AG04450 (cell line): ENCODE measurements around the gene CABP7. TPM values are rescaled to one million over a fixed set of nuclear protein-coding genes. Genes with fewer than 3 reads are reported as not detected.

Experiments
- CTCF ChIA-PET: fragments of 300-600, 350-600 bp; formaldehyde crosslinking; extraction: SDS; loops from one replicate; lab custom pipeline; 2022; ENCODE audit warnings: antibody characterized with exemption, inconsistent platforms; lab: Charles Lee
- POLR2A ChIA-PET: fragments of 350-600 bp; formaldehyde crosslinking; extraction: SDS; loops from one replicate; lab custom pipeline; 2021; ENCODE audit warnings: antibody characterized with exemption, inconsistent platforms; lab: Yijun Ruan, JAX
- DNase-seq: peaks from one replicate; pipeline ENCODE4 v3.0.0-alpha.2; 2011; ENCODE audit warnings: low read depth, low spot score
- H3K27ac ChIP-seq: one replicate; pipeline ENCODE4 v1.5.1; 2012; ENCODE audit warnings: low read depth, low read length, control low read depth
- H3K27me3 ChIP-seq: one replicate; pipeline ENCODE4 v1.6.0; 2012; ENCODE audit warnings: low read length; ENCODE audit not compliant: control insufficient read depth, insufficient read depth
- H3K4me3 ChIP-seq: 2 replicates; pipeline ENCODE4 v1.5.1; 2011; ENCODE audit warnings: mild to moderate bottlenecking, low read depth, low read length, control low read depth
- H3K9me3 ChIP-seq: 2 replicates; pipeline ENCODE4 v1.5.1; 2012; ENCODE audit warnings: low read length; ENCODE audit not compliant: control insufficient read depth, insufficient read depth
- polyA minus RNA-seq: library from RNA; depleted of rRNA, polyadenylated mRNA; stranded (reverse); fragments of >200 nt; gene quantifications from 2 replicates; pipeline ENCODE4 v1.2.3, GENCODE V29; 2011; rRNA and poly(A)+ RNA removed
- polyA plus RNA-seq: library from polyadenylated mRNA; depleted of rRNA; stranded (reverse); fragments of >200 nt; gene quantifications from 2 replicates; pipeline ENCODE4 v1.2.3, GENCODE V29; 2011; rRNA removed
- TF ChIP-seq, protein P1 (sequence below): IDR thresholded peaks from 2 replicates; pipeline ENCODE4 v1.5.1; 2011; ENCODE audit warnings: low read depth, low read length, control low read depth, inconsistent platforms

The CABP7 gene
- polyA plus RNA-seq (0.04 TPM in 1 of 2 replicates, not detected in the other), polyA minus RNA-seq (not detected in 2 replicates)

DNA sequence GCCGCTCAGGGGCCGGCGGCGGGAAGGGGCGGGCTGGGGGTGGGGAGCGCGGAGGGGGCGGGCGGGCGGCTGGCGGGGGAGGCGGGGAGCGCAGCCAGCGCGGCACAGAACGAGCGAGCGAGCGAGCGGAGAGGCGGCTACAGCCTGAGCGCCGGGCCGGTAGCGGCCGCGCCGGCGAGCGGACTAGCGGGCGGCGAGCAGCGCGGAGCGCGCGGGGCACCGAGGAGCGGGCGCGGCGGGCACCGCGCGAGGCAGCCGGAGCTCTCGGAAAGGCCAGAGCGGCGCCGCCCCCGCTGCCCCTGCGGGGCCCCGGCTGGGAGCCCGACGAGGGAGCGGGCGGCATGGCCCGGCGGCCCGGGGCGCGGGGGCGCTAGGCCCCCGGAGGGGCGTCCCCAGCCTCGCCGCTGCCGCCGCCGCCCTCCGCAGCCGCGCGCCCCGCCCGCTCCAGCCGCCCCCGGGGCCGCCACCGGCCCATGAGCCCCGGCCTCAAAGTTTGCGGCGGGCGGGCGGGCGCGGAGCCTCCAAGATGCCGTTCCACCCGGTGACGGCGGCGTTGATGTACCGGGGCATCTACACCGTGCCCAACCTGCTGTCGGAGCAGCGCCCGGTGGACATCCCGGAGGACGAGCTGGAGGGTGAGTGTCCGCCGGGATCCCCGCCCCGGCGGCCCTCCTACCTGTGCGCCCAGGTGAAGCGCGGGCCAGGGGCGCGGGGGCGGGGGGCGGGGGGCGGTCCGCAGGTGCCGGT, at the start of gene CABP7:
Gene CABP7 (plus strand): TSS at position 105 of the 747 bp plus-strand sequence. CDS start 422 bp downstream, at position 527.
- Histone ChIP-seq H3K9me3 (no peaks in the 10 kb centered on the region; the same call in 1 of the 2 replicates), H3K4me3 (no peak within 1 kb of the TSS), H3K27ac (no peak within 1 kb of the TSS), H3K27me3 (peaks cover 50% of the 10 kb centered on the region)
- DNase-seq = no peak
- POLR2A ChIA-PET = no interaction called here
- CTCF ChIA-PET = no interaction called here
- TF ChIP-seq, protein P1, sequence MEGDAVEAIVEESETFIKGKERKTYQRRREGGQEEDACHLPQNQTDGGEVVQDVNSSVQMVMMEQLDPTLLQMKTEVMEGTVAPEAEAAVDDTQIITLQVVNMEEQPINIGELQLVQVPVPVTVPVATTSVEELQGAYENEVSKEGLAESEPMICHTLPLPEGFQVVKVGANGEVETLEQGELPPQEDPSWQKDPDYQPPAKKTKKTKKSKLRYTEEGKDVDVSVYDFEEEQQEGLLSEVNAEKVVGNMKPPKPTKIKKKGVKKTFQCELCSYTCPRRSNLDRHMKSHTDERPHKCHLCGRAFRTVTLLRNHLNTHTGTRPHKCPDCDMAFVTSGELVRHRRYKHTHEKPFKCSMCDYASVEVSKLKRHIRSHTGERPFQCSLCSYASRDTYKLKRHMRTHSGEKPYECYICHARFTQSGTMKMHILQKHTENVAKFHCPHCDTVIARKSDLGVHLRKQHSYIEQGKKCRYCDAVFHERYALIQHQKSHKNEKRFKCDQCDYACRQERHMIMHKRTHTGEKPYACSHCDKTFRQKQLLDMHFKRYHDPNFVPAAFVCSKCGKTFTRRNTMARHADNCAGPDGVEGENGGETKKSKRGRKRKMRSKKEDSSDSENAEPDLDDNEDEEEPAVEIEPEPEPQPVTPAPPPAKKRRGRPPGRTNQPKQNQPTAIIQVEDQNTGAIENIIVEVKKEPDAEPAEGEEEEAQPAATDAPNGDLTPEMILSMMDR = no peak

DNA sequence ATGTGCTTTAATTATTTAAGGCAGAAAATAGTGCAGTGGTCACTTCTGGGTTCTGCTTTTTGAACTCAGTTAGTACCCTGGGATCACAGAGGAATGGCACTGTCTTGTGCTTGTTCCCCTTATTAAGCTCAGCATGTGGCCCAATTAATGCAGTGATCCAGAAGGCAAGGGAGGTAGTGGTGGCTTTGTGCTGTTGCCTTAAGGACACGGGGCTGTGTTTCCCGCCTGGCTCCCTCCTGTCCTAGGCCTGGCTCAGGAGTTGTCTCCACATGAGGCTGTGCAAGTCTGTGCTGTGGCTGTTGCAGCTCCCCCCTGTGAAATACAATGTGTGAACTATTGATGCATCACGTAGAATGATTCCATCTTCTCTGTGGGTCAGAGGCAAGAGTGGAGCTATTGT, 49.2 kb upstream of the CABP7 start:
- Histone ChIP-seq H3K27ac (no peak overlapping the region), H3K9me3 (no peaks in the 10 kb centered on the region), H3K4me3 (no peak overlapping the region), H3K27me3 (no peaks in the 10 kb centered on the region)
- POLR2A ChIA-PET = no interaction called here
- TF ChIP-seq, protein P1 = no peak
- CTCF ChIA-PET = interaction anchor here (0.7 kb wide), 1 partner anchor 641 kb away, joined by 5 read pairs; no protein-coding TSS in a partner anchor
- DNase-seq = no peak

DNA sequence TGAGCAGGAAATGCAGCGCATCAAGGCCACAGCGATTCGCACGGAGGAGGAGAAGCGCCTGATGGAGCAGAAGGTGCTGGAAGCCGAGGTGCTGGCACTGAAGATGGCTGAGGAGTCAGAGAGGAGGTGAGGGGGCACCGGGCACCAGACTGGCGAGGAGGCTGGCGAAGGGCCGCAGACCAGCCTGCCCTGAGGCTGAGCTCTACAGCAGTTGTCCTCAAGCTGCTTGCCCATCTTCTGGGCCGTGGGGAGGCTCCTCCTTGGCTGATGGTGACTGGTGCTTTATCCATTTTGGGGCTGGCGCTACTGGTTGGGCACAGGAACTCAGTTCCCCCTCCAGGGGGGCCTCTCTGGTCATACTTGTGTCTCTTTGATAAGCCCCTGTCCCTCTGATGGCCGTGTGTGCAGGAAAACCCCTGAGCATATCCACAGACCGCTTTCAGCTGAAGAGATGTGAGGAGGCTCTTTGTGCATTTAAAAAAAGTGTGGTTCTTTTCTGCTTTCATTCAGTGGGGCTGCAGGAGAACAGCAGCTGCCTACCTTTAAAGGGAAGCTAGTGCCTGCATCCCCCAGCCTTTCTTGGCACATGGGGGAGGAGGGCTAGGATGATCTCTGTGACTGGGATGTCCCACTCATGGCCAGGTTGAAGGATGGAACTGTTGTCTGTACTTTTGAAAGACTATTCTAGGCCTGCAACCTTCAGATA, 46.3 kb upstream of the CABP7 start:
- Histone ChIP-seq H3K27ac (no peak overlapping the region), H3K9me3 (no peaks in the 10 kb centered on the region), H3K27me3 (no peaks in the 10 kb centered on the region), H3K4me3 (no peak overlapping the region)
- DNase-seq = no peak
- TF ChIP-seq, protein P1 = no peak
- ChIA-PET CTCF (no interaction called here), POLR2A (no interaction called here)

DNA sequence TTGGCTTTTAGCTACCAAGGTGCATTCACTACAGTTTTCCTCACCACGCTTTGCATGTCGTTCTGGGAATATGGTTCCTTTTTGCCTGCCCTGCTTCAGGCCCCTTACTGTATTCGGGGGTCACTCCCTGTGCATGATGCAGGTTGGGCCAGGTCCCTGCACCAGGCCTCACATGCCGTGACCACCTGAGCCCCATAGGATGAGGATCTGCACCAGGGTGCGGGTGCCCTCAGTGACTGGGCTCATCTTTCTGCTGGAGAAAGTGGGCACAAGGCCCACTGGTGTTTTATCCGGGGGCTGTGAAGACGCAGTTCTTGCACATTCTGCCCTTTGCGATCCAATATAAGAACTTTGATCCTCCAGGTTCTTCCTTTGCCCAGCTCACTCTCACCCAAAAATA, 45.7 kb upstream of the CABP7 start:
- CTCF ChIA-PET = no interaction called here
- POLR2A ChIA-PET = no interaction called here

More for the DNA sequence above, 45.7 kb upstream of the CABP7 start:
- Histone ChIP-seq H3K9me3 (no peaks in the 10 kb centered on the region), H3K4me3 (no peak overlapping the region), H3K27me3 (no peaks in the 10 kb centered on the region), H3K27ac (no peak overlapping the region)
- DNase-seq = no peak
- TF ChIP-seq, protein P1 = no peak
